ENCODE results near the gene TLE4.

GRCh38 chr9:79687131-79687447 is 115.3 kb downstream of the TLE4 start:
- TF ChIP-seq CTCF (IDR thresholded peaks at IDR 0.05), result no peak
- no peak for TF ChIP-seq EP300 (IDR thresholded peaks at IDR 0.05)
- TF ChIP-seq POLR2A (IDR thresholded peaks at IDR 0.05), result no peak
